NCI-H1092 (cell line): Measurements from ENCODE around the gene DUSP12.
"Not testable (repeated sequence)": the region's sequence is repeated elsewhere in the genome, so short reads cannot be mapped to it uniquely, and the experiment has no call there.

Experiments
- DNase-seq: peaks from one replicate; lab custom pipeline; 2025; lab: John Stamatoyannopoulos, UW

The DUSP12 gene

GRCh38 chr1:161749509-161750407 lies at the start of gene DUSP12:
Gene DUSP12 (plus strand): TSS chr1:161749786. CDS start chr1:161749802, 16 bp downstream.
- peak; percentile 92 for DNase-seq

- no peak for DNase-seq
Observed at GRCh38 chr1:161702250-161702649, 47.3 kb upstream of the DUSP12 start.

- no peak for DNase-seq
Observed at GRCh38 chr1:161705537-161705936, 44.0 kb upstream of the DUSP12 start.

- DNase-seq, result no peak
Observed at GRCh38 chr1:161706113-161706481, 43.5 kb upstream of the DUSP12 start.

GRCh38 chr1:161706482-161707347 lies 42.9 kb upstream of the DUSP12 start, which contains the start of gene FCRLA:
Gene FCRLA (plus strand): TSS chr1:161707229. CDS start chr1:161707265, 36 bp downstream.
- DNase-seq, result no peak

GRCh38 chr1:161707503-161707902 lies 42.1 kb upstream of the DUSP12 start:
- DNase-seq, result no peak

- DNase-seq, result no peak
Observed at GRCh38 chr1:161709373-161709772, 40.2 kb upstream of the DUSP12 start.

GRCh38 chr1:161710560-161710959 lies 39.0 kb upstream of the DUSP12 start:
- DNase-seq, result no peak

- DNase-seq, result no peak
Observed at GRCh38 chr1:161718559-161719324, 30.8 kb upstream of the DUSP12 start.

- DNase-seq, result no peak
Observed at GRCh38 chr1:161719325-161719611, 30.3 kb upstream of the DUSP12 start.

GRCh38 chr1:161720422-161720821 lies 29.2 kb upstream of the DUSP12 start:
- no peak for DNase-seq

- no peak for DNase-seq
Observed at GRCh38 chr1:161720956-161721737, 28.4 kb upstream of the DUSP12 start, which contains the start of gene FCRLB. Gene FCRLB (plus strand): TSS chr1:161721544. CDS start chr1:161722673, 1,129 bp downstream.

- DNase-seq, result no peak
Observed at GRCh38 chr1:161721738-161722343, 27.7 kb upstream of the DUSP12 start.

- DNase-seq, result no peak
Observed at GRCh38 chr1:161722406-161722805, 27.2 kb upstream of the DUSP12 start.

- no peak for DNase-seq
Observed at GRCh38 chr1:161723459-161724141, 26.0 kb upstream of the DUSP12 start.

- DNase-seq, result not testable (repeated sequence)
Observed at GRCh38 chr1:161725258-161725907, 24.2 kb upstream of the DUSP12 start.

- no peak for DNase-seq
Observed at GRCh38 chr1:161725908-161726472, 23.6 kb upstream of the DUSP12 start.

- DNase-seq, result peak; percentile 20
Observed at GRCh38 chr1:161726473-161727255, 22.9 kb upstream of the DUSP12 start.
